ENCODE results near the gene TAC4. TPM values are rescaled to one million over a fixed set of nuclear protein-coding genes. Genes with fewer than 3 reads are reported as not detected.

The TAC4 gene
- total and polyA plus RNA-seq, 2 donors (not counting 3 experiments of a cell fraction or from before 2014, with no cell fraction given), result 0.19 TPM; not detected in 1

DNA sequence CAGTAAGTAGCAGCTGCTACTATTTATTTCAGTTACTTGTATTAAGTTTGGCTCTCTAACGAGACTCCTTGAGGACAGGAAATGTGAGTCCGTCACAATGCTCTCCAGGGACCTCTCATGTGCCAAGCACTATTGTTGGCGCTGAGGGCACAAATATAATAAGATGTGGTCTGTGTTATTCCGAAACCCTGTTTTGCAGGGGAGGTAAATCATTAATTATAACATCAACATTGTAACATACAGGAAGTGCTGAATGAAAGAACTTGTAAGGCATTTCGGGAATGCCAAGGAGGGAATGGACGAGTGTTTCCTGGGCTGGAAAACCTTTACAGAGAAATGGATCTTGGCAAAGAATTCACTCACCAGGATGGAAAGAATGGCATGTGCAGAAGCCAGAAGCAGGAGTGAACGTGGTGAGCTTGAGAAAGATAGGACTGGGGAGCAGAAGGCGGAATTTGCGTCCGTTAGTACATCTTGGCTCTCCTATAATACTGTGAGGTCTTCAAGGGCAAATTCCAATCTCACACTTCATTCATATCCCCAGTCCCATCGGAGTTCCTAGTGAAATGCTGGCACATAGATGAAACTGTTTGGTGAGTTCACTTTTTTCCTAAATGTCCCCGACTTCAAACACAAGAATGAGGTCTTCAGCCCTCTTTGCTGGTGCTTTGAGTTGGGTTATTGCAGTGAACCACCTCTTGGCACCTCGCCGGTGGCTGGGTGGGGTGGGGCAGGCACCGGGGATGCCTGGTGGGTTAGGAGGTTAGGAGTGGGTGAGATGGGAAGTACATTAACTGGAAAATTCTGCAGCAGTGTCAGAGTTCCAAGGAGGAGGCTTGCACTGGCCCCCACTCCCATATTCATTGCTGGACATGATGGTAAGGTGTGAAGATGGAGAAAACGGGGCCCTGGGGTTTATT is 11.5 kb downstream of the TAC4 start:
- ChIA-PET CTCF (interaction anchor here (0.6 to 1.3 kb wide), 5 partner anchors 10 to 162 kb away, joined by 3 to 6 read pairs (median 3); no protein-coding TSS in a partner anchor), POLR2A (no interaction called here)
- Histone ChIP-seq H2AFZ (ENCODE audit: low read depth, low read length) (no peak overlapping the region), H3K9me3 (replicated peaks; ENCODE audit: control insufficient read depth, insufficient read depth, low read length) (no peaks in the 10 kb centered on the region), H3K9ac (replicated peaks; ENCODE audit: extremely low read depth, insufficient read depth, low read length) (peak overlapping the region; percentile 69), H3K27ac (ENCODE audit: insufficient read depth, low read depth, low read length) (peak overlapping the region; percentile 77), H3K79me2 (ENCODE audit: control insufficient read depth, insufficient read depth, low read length) (no peaks in the 10 kb centered on the region), H4K20me1 (replicated peaks; ENCODE audit: control insufficient read depth, extremely low read depth, insufficient read depth, low read length) (no peaks in the 10 kb centered on the region), H3K4me2 (ENCODE audit: insufficient read depth, low read length) (peak overlapping the region; percentile 32), H3K4me1 (ENCODE audit: control insufficient read depth, extremely low read depth, insufficient read depth, low read length) (peaks cover 66% of the 10 kb centered on the region), H3K36me3 (ENCODE audit: control insufficient read depth in 2 of 2, extremely low read depth in 1 of 2, insufficient read depth in 2 of 2, low read length in 2 of 2) (peaks cover 0 to 7% of the 10 kb centered on the region in 2 experiments), H3K9me1 (replicated peaks; ENCODE audit: control insufficient read depth, extremely low read depth, insufficient read depth, low read length) (no peaks in the 10 kb centered on the region), H3K27me3 (ENCODE audit: control insufficient read depth in 2 of 2, insufficient read depth in 2 of 2, low read length in 2 of 2) (no peaks in the 10 kb centered on the region), H3K4me3 (replicated peaks in 1 of 3; ENCODE audit: insufficient read depth in 1 of 3, low read depth in 1 of 3, low read length in 3 of 3) (peak overlapping the region in 1 of 3 experiments; percentile 21)
- no TSS peak for BruUV-seq (replicated peaks)
- intact Hi-C loops (cut with micrococcal nuclease) (loop anchor here (1.0 kb wide), 3 partner anchors 9 to 60 kb away; partner anchors contain the start of gene KAT7), dilution Hi-C loops (cut with MboI; ENCODE audit: extremely low pct_ligation_motif_present, low sequenced_read_pairs) (no loop called here)
- peak; percentile 63 for TF ChIP-seq POLR2A (IDR thresholded peaks at IDR 0.05; ENCODE audit: low read depth, low read length)
- peak; percentile 47 for TF ChIP-seq JUN (IDR thresholded peaks at IDR 0.05; ENCODE audit: borderline replicate concordance, insufficient read depth, insufficient read length, low read depth)
- TF ChIP-seq FOS (IDR thresholded peaks at IDR 0.05; ENCODE audit: borderline replicate concordance, insufficient read depth, low read length), result no peak
- TF ChIP-seq, protein P1, sequence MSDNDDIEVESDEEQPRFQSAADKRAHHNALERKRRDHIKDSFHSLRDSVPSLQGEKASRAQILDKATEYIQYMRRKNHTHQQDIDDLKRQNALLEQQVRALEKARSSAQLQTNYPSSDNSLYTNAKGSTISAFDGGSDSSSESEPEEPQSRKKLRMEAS (IDR thresholded peaks at IDR 0.05; ENCODE audit: insufficient read depth, insufficient read length), result peak; percentile 21
- FAIRE-seq, result peak; percentile 96
- DNase-seq (ENCODE audit: low read depth, low spot score), result peak; percentile 94

DNA sequence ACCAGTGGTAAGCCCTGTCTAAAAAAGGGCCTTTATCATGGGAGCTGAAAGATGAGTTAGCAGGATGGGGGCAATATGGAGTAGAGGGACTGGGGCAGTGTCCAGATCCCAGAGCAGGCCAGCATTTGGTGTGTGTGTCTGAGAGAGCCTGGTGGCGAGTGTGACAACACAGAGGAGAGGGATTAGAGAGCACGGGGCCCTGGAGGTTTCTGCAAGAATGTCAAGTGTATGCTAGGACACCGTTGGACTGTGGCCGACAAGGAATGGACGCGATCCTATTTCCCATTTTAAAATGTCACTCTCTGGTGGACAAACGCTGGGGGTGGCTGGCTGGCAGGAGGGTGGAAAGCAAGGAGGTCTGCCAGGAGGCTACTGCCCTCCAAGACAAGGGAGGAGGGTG is 12.4 kb downstream of the TAC4 start:
- Histone ChIP-seq H4K20me1 (replicated peaks; ENCODE audit: control insufficient read depth, extremely low read depth, insufficient read depth, low read length) (no peaks in the 10 kb centered on the region), H3K4me1 (ENCODE audit: control insufficient read depth, extremely low read depth, insufficient read depth, low read length) (peaks cover 75% of the 10 kb centered on the region), H3K4me3 (replicated peaks in 1 of 3; ENCODE audit: insufficient read depth in 1 of 3, low read depth in 1 of 3, low read length in 3 of 3) (no peak overlapping the region), H3K27ac (ENCODE audit: insufficient read depth, low read depth, low read length) (peak overlapping the region; percentile 77), H3K27me3 (ENCODE audit: control insufficient read depth in 2 of 2, insufficient read depth in 2 of 2, low read length in 2 of 2) (no peaks in the 10 kb centered on the region), H3K4me2 (ENCODE audit: insufficient read depth, low read length) (peak overlapping the region; percentile 32), H2AFZ (ENCODE audit: low read depth, low read length) (no peak overlapping the region), H3K9me3 (replicated peaks; ENCODE audit: control insufficient read depth, insufficient read depth, low read length) (no peaks in the 10 kb centered on the region), H3K36me3 (ENCODE audit: control insufficient read depth in 2 of 2, extremely low read depth in 1 of 2, insufficient read depth in 2 of 2, low read length in 2 of 2) (peaks cover 0 to 7% of the 10 kb centered on the region in 2 experiments), H3K79me2 (ENCODE audit: control insufficient read depth, insufficient read depth, low read length) (no peaks in the 10 kb centered on the region), H3K9ac (replicated peaks; ENCODE audit: extremely low read depth, insufficient read depth, low read length) (peak overlapping the region; percentile 69), H3K9me1 (replicated peaks; ENCODE audit: control insufficient read depth, extremely low read depth, insufficient read depth, low read length) (no peaks in the 10 kb centered on the region)
- dilution Hi-C loops (cut with MboI; ENCODE audit: extremely low pct_ligation_motif_present, low sequenced_read_pairs), result no loop called here
- CTCF ChIA-PET, result interaction anchor here (1.4 kb wide), 1 partner anchor 144 kb away, joined by 3 read pairs; no protein-coding TSS in a partner anchor
- DNase-seq (ENCODE audit: low read depth, low spot score) (no peak), FAIRE-seq (no peak)
- BruUV-seq (replicated peaks), result no TSS peak
- POLR2A ChIA-PET, result no interaction called here
- intact Hi-C loops (cut with micrococcal nuclease), result no loop called here
- TF ChIP-seq MYC (IDR thresholded peaks at IDR 0.05; ENCODE audit: low read depth, low read length) (no peak), POLR2A (IDR thresholded peaks at IDR 0.05; ENCODE audit: low read depth, low read length) (no peak), FOS (IDR thresholded peaks at IDR 0.05; ENCODE audit: borderline replicate concordance, insufficient read depth, low read length) (no peak), POLR2AphosphoS5 (IDR thresholded peaks at IDR 0.05; ENCODE audit: insufficient read depth, low read depth, low read length) (no peak), EZH2 (IDR thresholded peaks at IDR 0.05; ENCODE audit: borderline replicate concordance, low read depth, low read length, severe bottlenecking) (no peak), JUN (IDR thresholded peaks at IDR 0.05; ENCODE audit: borderline replicate concordance, insufficient read depth, insufficient read length, low read depth) (no peak), GATA2 (IDR thresholded peaks at IDR 0.05; ENCODE audit: insufficient read depth, insufficient read length, low read depth, low read length) (no peak)
- TF ChIP-seq, protein P2, sequence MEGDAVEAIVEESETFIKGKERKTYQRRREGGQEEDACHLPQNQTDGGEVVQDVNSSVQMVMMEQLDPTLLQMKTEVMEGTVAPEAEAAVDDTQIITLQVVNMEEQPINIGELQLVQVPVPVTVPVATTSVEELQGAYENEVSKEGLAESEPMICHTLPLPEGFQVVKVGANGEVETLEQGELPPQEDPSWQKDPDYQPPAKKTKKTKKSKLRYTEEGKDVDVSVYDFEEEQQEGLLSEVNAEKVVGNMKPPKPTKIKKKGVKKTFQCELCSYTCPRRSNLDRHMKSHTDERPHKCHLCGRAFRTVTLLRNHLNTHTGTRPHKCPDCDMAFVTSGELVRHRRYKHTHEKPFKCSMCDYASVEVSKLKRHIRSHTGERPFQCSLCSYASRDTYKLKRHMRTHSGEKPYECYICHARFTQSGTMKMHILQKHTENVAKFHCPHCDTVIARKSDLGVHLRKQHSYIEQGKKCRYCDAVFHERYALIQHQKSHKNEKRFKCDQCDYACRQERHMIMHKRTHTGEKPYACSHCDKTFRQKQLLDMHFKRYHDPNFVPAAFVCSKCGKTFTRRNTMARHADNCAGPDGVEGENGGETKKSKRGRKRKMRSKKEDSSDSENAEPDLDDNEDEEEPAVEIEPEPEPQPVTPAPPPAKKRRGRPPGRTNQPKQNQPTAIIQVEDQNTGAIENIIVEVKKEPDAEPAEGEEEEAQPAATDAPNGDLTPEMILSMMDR (IDR thresholded peaks at IDR 0.05; ENCODE audit: extremely low read depth in 1 of 2, insufficient read depth in 1 of 2, low read depth in 1 of 2, low read length in 2 of 2), result no peak
- TF ChIP-seq, protein P1 (IDR thresholded peaks at IDR 0.05; ENCODE audit: insufficient read depth, insufficient read length), result no peak
